Activated CD8-positive, alpha-beta memory T cell treated with anti-CD3 and anti-CD28 coated beads for 48 hours (primary cell): ENCODE results near the gene NR2E3.

Experiments
- DNase-seq, 3 experiments: peaks; one replicate each; pipeline ENCODE4 v3.0.0-alpha.2; 2020; ENCODE audit warnings: low read depth in 2 of 3, low spot score in 2 of 3

The NR2E3 gene

GRCh38 chr15:71810256-71811035, at the start of gene NR2E3:
TSS of gene NR2E3 (plus strand) at chr15:71810554. CDS start at chr15:71810744, 190 bp downstream.
- DNase-seq = no peak

- no peak for DNase-seq
These were observed 49.5 kb upstream of the NR2E3 start for GRCh38 chr15:71760852-71761251.

GRCh38 chr15:71761649-71762048, 48.7 kb upstream of the NR2E3 start:
- DNase-seq = no peak

- no peak for DNase-seq
These were observed 42.2 kb upstream of the NR2E3 start for GRCh38 chr15:71768184-71768583.

- DNase-seq = no peak
These were observed 37.0 kb upstream of the NR2E3 start for GRCh38 chr15:71773206-71773859.

GRCh38 chr15:71775856-71776255, 34.5 kb upstream of the NR2E3 start:
- DNase-seq = no peak

GRCh38 chr15:71776304-71776703, 34.0 kb upstream of the NR2E3 start:
- DNase-seq = no peak

GRCh38 chr15:71777216-71777943, 33.0 kb upstream of the NR2E3 start:
- DNase-seq = no peak

GRCh38 chr15:71779073-71779797, 31.1 kb upstream of the NR2E3 start:
- DNase-seq = no peak

GRCh38 chr15:71780115-71780976, 30.0 kb upstream of the NR2E3 start:
- no peak for DNase-seq

GRCh38 chr15:71781179-71781964, 29.0 kb upstream of the NR2E3 start:
- no peak for DNase-seq

- DNase-seq = no peak
These were observed 28.4 kb upstream of the NR2E3 start for GRCh38 chr15:71781965-71782265.

GRCh38 chr15:71782422-71783165, 27.8 kb upstream of the NR2E3 start:
- DNase-seq = no peak

- no peak for DNase-seq
These were observed 25.6 kb upstream of the NR2E3 start for GRCh38 chr15:71784719-71785118.

GRCh38 chr15:71785996-71786395, 24.4 kb upstream of the NR2E3 start:
- no peak for DNase-seq

- DNase-seq = no peak
These were observed 23.7 kb upstream of the NR2E3 start for GRCh38 chr15:71786673-71787072.

- no peak for DNase-seq
These were observed 21.4 kb upstream of the NR2E3 start for GRCh38 chr15:71788646-71789579.

- no peak for DNase-seq
These were observed 20.7 kb upstream of the NR2E3 start for GRCh38 chr15:71789616-71790015.
